ENCODE data around the gene ZNF880.
A peak's percentile ranks its signal among the peaks of the same experiment; 100 is the strongest.

ZNF880 gene

DNA sequence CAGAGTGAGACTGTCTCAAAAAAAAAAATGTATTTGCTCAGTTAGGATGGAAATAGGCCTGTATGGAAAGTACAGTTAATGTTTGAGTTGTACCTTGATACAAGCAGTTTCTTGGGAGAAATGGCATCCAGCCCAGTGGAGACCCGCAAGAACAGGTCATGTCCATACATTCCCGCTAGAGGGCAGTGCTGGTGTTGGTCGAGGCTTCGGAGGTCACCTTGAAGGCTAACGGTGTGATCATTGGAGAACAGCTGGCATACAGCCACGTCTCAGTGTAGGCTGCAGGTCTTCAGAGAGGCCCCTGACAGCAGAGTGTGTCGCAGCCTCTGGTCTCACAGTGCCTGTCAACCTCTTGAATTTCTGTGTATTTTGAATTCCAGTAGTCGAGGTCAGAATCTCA, 26.2 kb upstream of the ZNF880 start:
- no peaks in the 10 kb centered on the region for H3K4me1 ChIP-seq (ENCODE audit: control insufficient read depth, insufficient read depth, low read length)
- no peaks in the 10 kb centered on the region; the same call in 1 of the 2 replicates for H3K9me3 ChIP-seq (ENCODE audit: control insufficient read depth, insufficient read depth, low read depth, low read length)
- no peaks in the 10 kb centered on the region for H3K36me3 ChIP-seq (ENCODE audit: control insufficient read depth in 2 of 2, insufficient read depth in 1 of 2, low read length in 2 of 2)
- ChIA-PET CTCF (interaction anchor here (0.6 to 1.3 kb wide), 4 partner anchors 10 to 364 kb away, joined by 3 to 4 read pairs (median 4); no protein-coding TSS in a partner anchor), POLR2A (interaction anchor here (0.7 kb wide), 1 partner anchor 248 kb away, joined by 3 read pairs; no protein-coding TSS in a partner anchor)
- H3K4me3 ChIP-seq (ENCODE audit: low read depth, low read length): no peak overlapping the region
- no peak overlapping the region for H3K27ac ChIP-seq (ENCODE audit: extremely low read depth, low read depth, low read length)
- TF ChIP-seq ZNF777 (tag by site-specific recombination; IDR thresholded peaks at IDR 0.05; ENCODE audit: borderline replicate concordance) (no peak), SETDB1 (IDR thresholded peaks at IDR 0.05; ENCODE audit: insufficient read length, low read length) (no peak), ZNF654 (tag by site-specific recombination; IDR thresholded peaks at IDR 0.05; ENCODE audit: low read depth) (peak; percentile 35), ZNF335 (tag by site-specific recombination; conservative IDR thresholded peaks at IDR 0.05) (peak; percentile 28; the same call in 1 of the 2 replicates), ZNF112 (tag by site-specific recombination; IDR thresholded peaks at IDR 0.05) (no peak)

DNA sequence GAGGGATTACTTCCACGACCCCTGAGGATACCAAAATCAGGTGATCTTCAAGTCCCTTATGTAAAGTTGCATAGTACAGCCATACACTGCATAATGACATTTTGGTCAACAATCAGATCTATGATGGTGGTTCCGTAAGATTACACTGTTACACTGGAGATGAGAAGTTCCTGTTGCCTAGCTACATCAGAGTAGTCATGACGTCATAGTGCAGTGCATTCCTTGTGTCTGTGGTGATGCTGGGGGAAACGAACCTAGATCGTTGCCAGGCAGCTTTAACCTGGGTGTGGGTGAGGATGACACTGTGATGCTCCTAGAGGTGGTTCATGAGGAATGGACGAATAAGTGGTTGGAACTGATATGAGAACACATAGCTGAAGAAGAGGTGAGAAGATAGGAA, 24.6 kb upstream of the ZNF880 start:
- CTCF ChIA-PET: interaction anchor here (1.0 to 1.1 kb wide), 2 partner anchors 8 to 118 kb away, joined by 3 read pairs; no protein-coding TSS in a partner anchor
- Histone ChIP-seq H3K4me1 (ENCODE audit: control insufficient read depth, insufficient read depth, low read length) (no peaks in the 10 kb centered on the region), H3K9me3 (ENCODE audit: control insufficient read depth, insufficient read depth, low read depth, low read length) (no peaks in the 10 kb centered on the region; the same call in 1 of the 2 replicates), H3K36me3 (ENCODE audit: control insufficient read depth in 2 of 2, insufficient read depth in 1 of 2, low read length in 2 of 2) (no peaks in the 10 kb centered on the region), H3K4me3 (ENCODE audit: low read depth, low read length) (no peak overlapping the region), H3K27ac (ENCODE audit: extremely low read depth, low read depth, low read length) (no peak overlapping the region)
- TF ChIP-seq KLF10 (tag by site-specific recombination; IDR thresholded peaks at IDR 0.05) (no peak), ZNF624 (tag by site-specific recombination; IDR thresholded peaks at IDR 0.05) (no peak), PRDM2 (tag by site-specific recombination; IDR thresholded peaks at IDR 0.05; ENCODE audit: borderline replicate concordance) (no peak), ZNF274 (IDR thresholded peaks at IDR 0.05; ENCODE audit: low read length) (no peak), ZNF274 (tag by site-specific recombination; IDR thresholded peaks at IDR 0.05; ENCODE audit: borderline replicate concordance) (no peak), HOXD13 (CRISPR knock-in tag; IDR thresholded peaks at IDR 0.05; ENCODE audit: borderline replicate concordance) (no peak), SP2 (tag by site-specific recombination; IDR thresholded peaks at IDR 0.05) (no peak), ZNF585B (tag by site-specific recombination; IDR thresholded peaks at IDR 0.05) (no peak), ZNF132 (tag by site-specific recombination; IDR thresholded peaks at IDR 0.05; ENCODE audit: borderline replicate concordance) (no peak), ZNF394 (tag by site-specific recombination; IDR thresholded peaks at IDR 0.05; ENCODE audit: borderline replicate concordance) (no peak), GFI1B (tag by site-specific recombination; IDR thresholded peaks at IDR 0.05) (no peak), ATF2 (tag by site-specific recombination; IDR thresholded peaks at IDR 0.05; ENCODE audit: low read depth) (peak; percentile 39; the same call in 1 of the 2 replicates), ZNF701 (tag by site-specific recombination; IDR thresholded peaks at IDR 0.05) (no peak), SP3 (tag by site-specific recombination; IDR thresholded peaks at IDR 0.05) (no peak), ZNF433 (tag by site-specific recombination; IDR thresholded peaks at IDR 0.05; ENCODE audit: low read depth) (no peak), ZNF366 (tag by site-specific recombination; conservative IDR thresholded peaks at IDR 0.05) (no peak), ZNF645 (tag by site-specific recombination; IDR thresholded peaks at IDR 0.05) (no peak), ZBTB21 (tag by site-specific recombination; IDR thresholded peaks at IDR 0.05) (0 out of 2 replicates have a peak, but pooled peaks have one; percentile 18)
- POLR2A ChIA-PET: no interaction called here

Data from HEK293 (cell line).